Measurements from ENCODE around the gene ZSCAN5A. TPM values are rescaled to one million over a fixed set of nuclear protein-coding genes. Genes with fewer than 3 reads are reported as not detected.
"Not testable (repeated sequence)": the region's sequence is repeated elsewhere in the genome, so short reads cannot be mapped to it uniquely, and the experiment has no call there.

Gene ZSCAN5A
- polyA plus RNA-seq, 1 donor from 2014 or later, result 7.0 TPM

GRCh38 chr19:56324436-56324835, 9.8 kb upstream of the ZSCAN5A start:
- no peaks in the 10 kb centered on the region for H3K27me3 Mint-ChIP-seq
- peaks cover 2 to 4% (median 3%) of the 10 kb centered on the region in 3 donors for H3K9me3 Mint-ChIP-seq
- no peak overlapping the region for H3K4me3 Mint-ChIP-seq
- peaks cover 4 to 11% (median 9%) of the 10 kb centered on the region in 3 donors for H3K4me1 Mint-ChIP-seq
- peaks cover 2% of the 10 kb centered on the region for H3K36me3 Mint-ChIP-seq
- H3K27ac Mint-ChIP-seq, result no peak overlapping the region

DNA sequence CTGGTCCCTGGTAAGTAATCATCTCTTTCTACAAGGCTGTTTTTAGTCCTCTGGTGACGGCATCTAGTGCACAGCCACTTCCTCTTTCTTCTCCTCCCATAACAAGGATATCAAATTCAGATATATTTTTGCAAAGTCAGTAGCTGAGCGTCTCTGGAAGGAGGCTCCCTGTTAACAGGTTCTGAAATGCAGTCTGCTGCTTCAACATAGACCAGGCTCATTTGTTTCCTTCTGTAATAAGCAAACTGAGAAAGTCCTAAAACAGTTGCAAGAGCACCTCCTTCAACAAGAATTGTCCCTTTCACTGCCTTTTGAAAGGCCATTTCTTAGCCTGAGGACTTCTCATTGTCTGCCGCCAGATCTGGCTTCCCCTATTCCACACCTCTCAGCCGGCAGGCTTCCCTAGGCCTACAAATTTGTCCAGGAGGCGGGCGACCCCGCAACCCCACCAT, 7.4 kb upstream of the ZSCAN5A start:
- peaks cover 2% of the 10 kb centered on the region for H3K36me3 Mint-ChIP-seq
- H3K27ac Mint-ChIP-seq, result no peak overlapping the region
- no peaks in the 10 kb centered on the region for H3K27me3 Mint-ChIP-seq
- H3K4me1 Mint-ChIP-seq, result peaks cover 4 to 11% (median 9%) of the 10 kb centered on the region in 3 donors
- no peak overlapping the region for H3K4me3 Mint-ChIP-seq
- peaks cover 2 to 4% (median 3%) of the 10 kb centered on the region in 3 donors for H3K9me3 Mint-ChIP-seq

GRCh38 chr19:56321254-56321988, 6.8 kb upstream of the ZSCAN5A start:
- Mint-ChIP-seq H3K4me1 (peaks cover 4 to 11% (median 9%) of the 10 kb centered on the region in 3 donors), H3K4me3 (no peak overlapping the region), H3K36me3 (peaks cover 2% of the 10 kb centered on the region), H3K9me3 (peaks cover 2 to 4% (median 3%) of the 10 kb centered on the region in 3 donors), H3K27ac (no peak overlapping the region), H3K27me3 (no peaks in the 10 kb centered on the region)

GRCh38 chr19:56319991-56320390, 5.4 kb upstream of the ZSCAN5A start:
- H3K4me1 Mint-ChIP-seq, result peaks cover 6 to 16% (median 14%) of the 10 kb centered on the region in 3 donors
- H3K27ac Mint-ChIP-seq, result peak overlapping the region in 1 of 3 donors; percentile 54
- H3K9me3 Mint-ChIP-seq, result peaks cover 0 to 4% (median 3%) of the 10 kb centered on the region in 3 donors
- H3K27me3 Mint-ChIP-seq, result no peaks in the 10 kb centered on the region
- H3K4me3 Mint-ChIP-seq, result peak overlapping the region in 1 of 4 donors; percentile 44
- H3K36me3 Mint-ChIP-seq, result peaks cover 2% of the 10 kb centered on the region

- Mint-ChIP-seq H3K4me1 (peaks cover 13 to 24% (median 13%) of the 10 kb centered on the region in 3 donors), H3K27me3 (no peaks in the 10 kb centered on the region), H3K27ac (peak overlapping the region in 1 of 3 donors; percentile 60), H3K4me3 (no peak overlapping the region), H3K9me3 (no peaks in the 10 kb centered on the region), H3K36me3 (peaks cover 2% of the 10 kb centered on the region)
Observed at GRCh38 chr19:56317749-56318148, 3.1 kb upstream of the ZSCAN5A start.

DNA sequence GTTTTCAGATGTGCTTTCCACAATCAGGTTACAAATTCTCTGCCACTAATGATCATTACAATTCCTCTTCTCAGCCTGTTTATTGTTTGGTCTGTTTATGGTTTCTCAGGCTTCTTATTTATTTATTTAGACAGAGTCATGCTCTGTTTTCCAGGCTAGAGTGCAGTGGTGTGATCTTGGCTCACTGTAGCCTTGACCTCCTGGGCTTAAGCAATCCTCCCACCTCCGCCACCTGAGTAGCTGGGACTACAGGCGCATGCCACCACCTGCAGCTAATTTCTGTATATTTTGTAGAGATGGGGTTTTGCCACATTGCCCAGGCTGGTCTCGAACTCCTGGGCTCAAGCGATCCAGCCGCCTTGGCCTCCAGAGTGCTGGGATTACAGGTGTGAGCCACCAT, 2.1 kb upstream of the ZSCAN5A start:
- H3K4me3 Mint-ChIP-seq, result peak overlapping the region in 2 of 4 donors; percentile 13 to 94
- H3K9me3 Mint-ChIP-seq, result no peaks in the 10 kb centered on the region
- peaks cover under 1% of the 10 kb centered on the region for H3K36me3 Mint-ChIP-seq
- H3K27me3 Mint-ChIP-seq, result no peaks in the 10 kb centered on the region
- peaks cover 9 to 16% (median 13%) of the 10 kb centered on the region in 3 donors for H3K4me1 Mint-ChIP-seq
- H3K27ac Mint-ChIP-seq, result peak overlapping the region in 1 of 3 donors; percentile 99

GRCh38 chr19:56315077-56315828, 614 bp upstream of the ZSCAN5A start:
- peak overlapping the region; percentile 96 to 100 (median 99) for H3K27ac Mint-ChIP-seq
- H3K27me3 Mint-ChIP-seq, result no peaks in the 10 kb centered on the region
- H3K4me3 Mint-ChIP-seq, result peak overlapping the region; percentile 92 to 100 (median 96)
- no peaks in the 10 kb centered on the region for H3K9me3 Mint-ChIP-seq
- peaks cover 8 to 15% (median 13%) of the 10 kb centered on the region in 3 donors for H3K4me1 Mint-ChIP-seq
- H3K36me3 Mint-ChIP-seq, result no peaks in the 10 kb centered on the region

DNA sequence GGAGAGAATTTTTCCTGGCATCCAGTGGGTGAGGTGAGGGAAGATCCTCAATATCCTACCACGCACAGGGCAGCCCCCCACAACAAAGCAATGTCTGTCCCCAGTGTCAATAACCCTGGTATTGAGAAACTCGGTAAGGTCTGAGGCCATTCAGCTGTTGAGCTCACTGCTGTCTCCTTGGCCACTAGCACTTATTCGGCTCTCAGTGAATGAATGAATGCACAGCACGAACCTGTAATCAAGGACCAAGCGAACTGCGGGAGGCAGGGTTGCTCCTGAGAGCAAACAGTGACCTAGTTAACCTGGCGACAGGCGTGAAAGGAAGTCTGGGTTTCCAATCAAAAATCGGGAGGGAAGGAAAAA, 640 bp downstream of the ZSCAN5A start:
- peaks cover 8 to 15% (median 13%) of the 10 kb centered on the region in 3 donors for H3K4me1 Mint-ChIP-seq
- H3K27me3 Mint-ChIP-seq, result no peaks in the 10 kb centered on the region
- no peaks in the 10 kb centered on the region for H3K9me3 Mint-ChIP-seq
- peak overlapping the region; percentile 96 to 100 (median 99) for H3K27ac Mint-ChIP-seq
- peak overlapping the region; percentile 92 to 100 (median 96) for H3K4me3 Mint-ChIP-seq
- H3K36me3 Mint-ChIP-seq, result peaks cover 2% of the 10 kb centered on the region

- no peaks in the 10 kb centered on the region for H3K27me3 Mint-ChIP-seq
- H3K9me3 Mint-ChIP-seq, result no peaks in the 10 kb centered on the region
- peaks cover 8 to 15% (median 13%) of the 10 kb centered on the region in 3 donors for H3K4me1 Mint-ChIP-seq
- H3K4me3 Mint-ChIP-seq, result peak overlapping the region; percentile 69 to 100 (median 96)
- H3K27ac Mint-ChIP-seq, result peak overlapping the region; percentile 65 to 99 (median 96)
- H3K36me3 Mint-ChIP-seq, result peaks cover 4% of the 10 kb centered on the region
Observed at GRCh38 chr19:56312787-56313657, 1.6 kb downstream of the ZSCAN5A start.

GRCh38 chr19:56312342-56312741, 2.3 kb downstream of the ZSCAN5A start:
- H3K27ac Mint-ChIP-seq, result peak overlapping the region in 1 of 3 donors; percentile 25
- no peaks in the 10 kb centered on the region for H3K27me3 Mint-ChIP-seq
- no peak overlapping the region for H3K4me3 Mint-ChIP-seq
- H3K9me3 Mint-ChIP-seq, result no peaks in the 10 kb centered on the region
- peaks cover 8 to 15% (median 13%) of the 10 kb centered on the region in 3 donors for H3K4me1 Mint-ChIP-seq
- peaks cover 4% of the 10 kb centered on the region for H3K36me3 Mint-ChIP-seq

- Mint-ChIP-seq H3K9me3 (no peaks in the 10 kb centered on the region), H3K27ac (peak overlapping the region in 1 of 3 donors; percentile 60), H3K36me3 (peaks cover 9% of the 10 kb centered on the region), H3K4me1 (peaks cover 7 to 13% (median 10%) of the 10 kb centered on the region in 3 donors), H3K4me3 (no peak overlapping the region), H3K27me3 (no peaks in the 10 kb centered on the region)
Observed at GRCh38 chr19:56310462-56310861, 4.2 kb downstream of the ZSCAN5A start.

DNA sequence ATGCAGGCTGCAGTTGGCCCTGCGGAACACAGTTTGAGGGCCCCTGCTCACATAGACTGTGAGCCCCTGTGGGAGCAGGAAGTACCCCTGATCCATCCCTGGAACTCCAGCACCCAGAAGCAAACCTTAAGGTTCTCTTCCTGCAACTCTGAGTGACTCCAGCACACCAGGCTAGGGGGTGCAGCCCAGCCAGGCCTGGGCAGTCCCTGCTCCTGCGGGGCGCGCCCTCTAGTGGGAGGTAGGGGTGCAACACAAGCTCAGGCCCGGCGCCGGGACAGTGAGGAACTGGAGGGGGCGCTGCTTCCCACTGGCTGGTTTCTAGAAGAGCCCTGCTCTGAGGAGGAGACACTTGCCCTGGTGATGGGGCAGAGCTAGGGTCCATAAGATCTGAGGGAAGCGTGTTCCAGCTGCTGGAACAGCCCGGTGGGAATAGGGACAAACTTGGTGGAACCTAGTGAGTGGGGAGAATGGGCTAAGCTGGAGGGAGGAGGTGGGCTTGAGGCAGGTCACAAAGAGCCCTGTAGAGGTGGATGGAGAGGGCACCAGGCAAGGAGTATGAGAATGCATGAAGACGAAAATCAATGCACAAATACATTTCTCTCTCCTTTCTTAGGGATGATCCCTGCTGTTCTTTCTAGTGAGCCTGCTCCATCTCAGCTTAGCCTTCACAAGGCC, 5.0 kb downstream of the ZSCAN5A start:
- Mint-ChIP-seq H3K36me3 (peaks cover 10% of the 10 kb centered on the region), H3K4me1 (peaks cover 3 to 12% (median 9%) of the 10 kb centered on the region in 3 donors), H3K27ac (peak overlapping the region in 1 of 3 donors; percentile 60), H3K4me3 (peak overlapping the region in 1 of 4 donors; percentile 63), H3K27me3 (no peaks in the 10 kb centered on the region), H3K9me3 (no peaks in the 10 kb centered on the region)

DNA sequence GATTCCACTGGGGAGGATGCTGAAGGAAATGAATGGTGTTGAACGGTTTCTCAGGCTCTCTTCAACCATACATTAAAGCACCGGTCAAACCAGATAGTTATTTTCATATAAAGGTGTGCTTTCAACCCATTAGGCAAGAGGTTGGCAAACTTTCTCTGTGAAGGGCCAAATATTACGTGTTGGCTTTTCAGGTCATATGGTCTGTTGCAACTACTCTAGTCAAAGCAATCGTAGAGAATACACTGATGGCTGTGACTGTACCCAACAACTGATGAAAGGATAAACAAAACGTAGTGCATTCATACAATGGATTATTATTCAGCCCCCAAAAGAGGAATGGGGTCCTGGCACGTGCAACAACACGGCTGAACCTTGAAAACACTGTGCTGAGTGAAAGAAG, 5.8 kb downstream of the ZSCAN5A start:
- H3K4me1 Mint-ChIP-seq, result peaks cover 2 to 11% (median 5%) of the 10 kb centered on the region in 3 donors
- peak overlapping the region in 1 of 4 donors; percentile 16 for H3K4me3 Mint-ChIP-seq
- H3K27me3 Mint-ChIP-seq, result no peaks in the 10 kb centered on the region
- peaks cover 13% of the 10 kb centered on the region for H3K36me3 Mint-ChIP-seq
- H3K9me3 Mint-ChIP-seq, result no peaks in the 10 kb centered on the region
- peak overlapping the region in 1 of 3 donors; percentile 77 for H3K27ac Mint-ChIP-seq

- H3K9me3 Mint-ChIP-seq, H3K4me3 Mint-ChIP-seq, H3K27me3 Mint-ChIP-seq, H3K27ac Mint-ChIP-seq, H3K4me1 Mint-ChIP-seq: not testable (repeated sequence)
- peaks cover 16% of the 10 kb centered on the region for H3K36me3 Mint-ChIP-seq
Observed at GRCh38 chr19:56307062-56307461, 7.6 kb downstream of the ZSCAN5A start.

All from IgD-negative memory B cell (primary cell).